Kidney epithelial cell (primary cell): ENCODE data around the gene SEPTIN12. TPM values are rescaled to one million over a fixed set of nuclear protein-coding genes. Genes with fewer than 3 reads are reported as not detected.
"Not testable (repeated sequence)": the region's sequence is repeated elsewhere in the genome, so short reads cannot be mapped to it uniquely, and the experiment has no call there.

ENCODE experiments used
- DNase-seq: peaks from one replicate; pipeline ENCODE4 v3.0.0-alpha.2; 2010; ENCODE audit warnings: low read depth
- H3K27me3 ChIP-seq: 2 replicates; pipeline ENCODE4 v1.6.0; 2011; ENCODE audit warnings: low read length; ENCODE audit not compliant: control insufficient read depth, insufficient read depth
- H3K36me3 ChIP-seq: 2 replicates; pipeline ENCODE4 v1.5.1; 2011; ENCODE audit warnings: low read length; ENCODE audit not compliant: control insufficient read depth, insufficient read depth
- H3K4me3 ChIP-seq: 2 replicates; pipeline ENCODE4 v1.5.1; 2011; ENCODE audit warnings: low read depth, mild to moderate bottlenecking, control low read depth, low read length
- total RNA-seq: library from RNA; depleted of rRNA; stranded (reverse); fragments of >200 nt; gene quantifications from 2 replicates; pipeline ENCODE4 v1.2.3, GENCODE V29; 2015
- TF ChIP-seq, protein P1 (sequence below): IDR thresholded peaks from 2 replicates; pipeline ENCODE4 v1.5.1; 2011; ENCODE audit warnings: mild to moderate bottlenecking, moderate library complexity, low read length, control low read depth, inconsistent platforms; ENCODE audit not compliant: insufficient read depth, poor library complexity, severe bottlenecking

SEPTIN12 gene
- total RNA-seq, 1 donor from 2014 or later = not detected

DNA sequence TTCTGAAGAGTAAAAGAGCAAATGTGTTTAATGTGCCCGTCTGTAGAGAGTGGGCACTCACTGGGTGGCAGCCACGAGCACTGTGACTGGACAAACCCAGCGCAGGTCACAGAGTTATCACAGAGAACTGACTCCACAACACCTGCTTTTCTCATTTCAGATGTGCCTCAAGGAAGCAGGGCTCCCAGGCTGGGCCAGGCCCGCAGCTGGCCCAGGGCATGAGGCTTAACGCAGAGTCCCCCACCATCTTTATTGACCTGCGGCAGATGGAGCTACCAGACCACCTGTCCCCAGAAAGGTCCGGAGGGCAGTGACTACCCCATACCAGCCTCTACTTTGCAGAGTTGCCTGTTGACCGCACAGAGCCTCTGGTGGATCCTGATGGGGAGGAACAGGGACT, 41.9 kb downstream of the SEPTIN12 start:
- Histone ChIP-seq H3K27me3 (peaks cover 3% of the 10 kb centered on the region), H3K36me3 (peaks cover 1% of the 10 kb centered on the region), H3K4me3 (no peak overlapping the region)
- DNase-seq = no peak
- TF ChIP-seq, protein P1, sequence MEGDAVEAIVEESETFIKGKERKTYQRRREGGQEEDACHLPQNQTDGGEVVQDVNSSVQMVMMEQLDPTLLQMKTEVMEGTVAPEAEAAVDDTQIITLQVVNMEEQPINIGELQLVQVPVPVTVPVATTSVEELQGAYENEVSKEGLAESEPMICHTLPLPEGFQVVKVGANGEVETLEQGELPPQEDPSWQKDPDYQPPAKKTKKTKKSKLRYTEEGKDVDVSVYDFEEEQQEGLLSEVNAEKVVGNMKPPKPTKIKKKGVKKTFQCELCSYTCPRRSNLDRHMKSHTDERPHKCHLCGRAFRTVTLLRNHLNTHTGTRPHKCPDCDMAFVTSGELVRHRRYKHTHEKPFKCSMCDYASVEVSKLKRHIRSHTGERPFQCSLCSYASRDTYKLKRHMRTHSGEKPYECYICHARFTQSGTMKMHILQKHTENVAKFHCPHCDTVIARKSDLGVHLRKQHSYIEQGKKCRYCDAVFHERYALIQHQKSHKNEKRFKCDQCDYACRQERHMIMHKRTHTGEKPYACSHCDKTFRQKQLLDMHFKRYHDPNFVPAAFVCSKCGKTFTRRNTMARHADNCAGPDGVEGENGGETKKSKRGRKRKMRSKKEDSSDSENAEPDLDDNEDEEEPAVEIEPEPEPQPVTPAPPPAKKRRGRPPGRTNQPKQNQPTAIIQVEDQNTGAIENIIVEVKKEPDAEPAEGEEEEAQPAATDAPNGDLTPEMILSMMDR = no peak

GRCh38 chr16:4745274-4745569, 42.9 kb downstream of the SEPTIN12 start:
- H3K36me3 ChIP-seq = no peaks in the 10 kb centered on the region
- TF ChIP-seq, protein P1 = no peak
- H3K27me3 ChIP-seq = peaks cover 3% of the 10 kb centered on the region
- no peak overlapping the region for H3K4me3 ChIP-seq
- DNase-seq = no peak

DNA sequence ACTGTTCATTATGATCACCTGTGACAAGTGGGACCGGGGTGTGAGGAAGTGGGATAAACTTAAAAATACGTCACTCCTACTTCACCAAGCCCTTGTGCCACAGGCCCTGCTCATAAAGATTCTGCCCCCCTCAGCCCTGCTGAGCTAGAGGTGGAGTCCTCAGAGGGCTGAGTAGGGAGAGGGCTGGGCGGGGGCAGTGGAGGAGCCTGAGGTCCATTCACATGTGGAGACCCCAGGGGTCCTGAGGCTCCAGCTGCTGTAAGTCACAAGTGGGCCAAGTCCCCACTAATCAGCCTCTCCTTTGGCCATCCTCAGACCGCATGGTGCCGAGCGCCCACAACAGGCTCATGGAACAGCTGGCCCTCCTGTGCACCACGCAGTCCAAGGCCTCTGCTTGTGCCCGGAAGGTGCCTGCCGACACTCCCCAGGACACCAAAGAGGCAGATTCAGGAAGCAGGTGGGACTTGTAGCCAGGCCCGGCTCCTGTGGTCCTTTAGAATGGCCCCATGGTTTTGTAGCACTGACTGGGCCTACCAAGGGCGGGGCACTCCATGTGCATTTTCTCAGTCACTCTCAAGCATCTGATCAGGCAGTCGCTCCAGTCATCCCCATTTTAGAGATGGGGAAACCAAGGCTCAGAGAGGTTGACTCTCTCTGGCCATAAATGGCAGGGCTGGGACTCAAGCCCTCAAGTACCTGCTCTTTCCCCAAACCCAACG, 43.4 kb downstream of the SEPTIN12 start:
- H3K4me3 ChIP-seq = no peak overlapping the region
- TF ChIP-seq, protein P1 = no peak
- no peak for DNase-seq
- H3K36me3 ChIP-seq = no peaks in the 10 kb centered on the region
- H3K27me3 ChIP-seq = peaks cover 3% of the 10 kb centered on the region

DNA sequence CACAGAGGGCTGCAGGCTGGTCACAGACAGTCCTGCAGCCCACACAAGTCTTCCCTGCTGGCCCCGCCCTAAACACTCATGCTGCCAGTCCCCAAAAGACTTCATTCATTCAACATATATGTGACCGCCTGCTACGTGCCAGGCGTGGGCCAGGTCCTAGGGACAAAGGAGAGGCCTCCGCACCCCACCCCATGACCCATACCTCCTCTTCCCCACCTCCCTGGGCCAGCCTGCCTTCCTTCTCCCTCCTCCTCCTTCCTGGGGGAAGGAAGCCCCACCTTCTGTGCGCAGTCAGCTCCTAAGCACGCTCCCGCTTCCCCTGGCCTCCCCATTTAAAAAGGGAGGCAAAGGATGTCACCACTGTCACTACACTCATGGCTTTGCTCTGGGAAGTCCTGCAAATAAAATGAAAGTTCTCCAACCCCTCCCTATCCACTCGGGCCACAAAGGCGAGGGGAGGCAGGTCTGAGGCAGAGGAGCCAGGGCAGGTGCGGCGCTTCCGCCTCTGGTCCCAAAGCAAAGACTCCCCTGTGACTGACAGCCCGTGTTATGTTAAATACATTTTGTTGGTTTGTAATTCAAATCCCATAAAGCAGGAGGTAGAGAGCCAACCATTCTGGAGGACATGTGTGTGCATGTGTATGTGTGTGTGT, 44.8 kb downstream of the SEPTIN12 start:
- Histone ChIP-seq H3K27me3 (peaks cover 3% of the 10 kb centered on the region), H3K36me3 (no peaks in the 10 kb centered on the region), H3K4me3 (no peak overlapping the region)
- TF ChIP-seq, protein P1 = no peak
- DNase-seq = no peak

DNA sequence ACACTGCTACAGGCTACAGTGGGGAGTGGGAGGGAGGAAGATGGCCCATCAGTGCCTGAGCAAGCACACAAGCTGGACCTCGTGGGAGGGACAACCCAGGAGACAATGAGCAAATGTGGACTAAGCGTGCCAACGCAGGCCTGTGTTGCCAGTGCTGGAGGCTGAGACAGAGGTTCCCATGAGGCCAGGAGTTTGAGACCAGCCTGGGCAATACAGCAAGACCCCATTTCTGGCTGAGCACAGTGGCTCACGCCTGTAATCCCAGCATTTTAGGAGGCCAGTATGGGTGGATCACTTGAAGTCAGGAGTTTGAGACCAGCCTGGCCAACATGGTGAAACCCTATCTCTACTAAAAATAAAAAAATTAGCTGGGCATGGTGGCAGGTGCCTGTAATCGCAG, 49.8 kb downstream of the SEPTIN12 start:
- DNase-seq, H3K4me3 ChIP-seq, H3K27me3 ChIP-seq, H3K36me3 ChIP-seq: not testable (repeated sequence)

GRCh38 chr16:4737545-4737944, 50.6 kb downstream of the SEPTIN12 start:
- Histone ChIP-seq H3K4me3 (no peak overlapping the region), H3K36me3 (no peaks in the 10 kb centered on the region), H3K27me3 (no peaks in the 10 kb centered on the region)
- TF ChIP-seq, protein P1 = no peak
- no peak for DNase-seq
